GM12878 (cell line): ENCODE results near the gene CCDC110.

Source experiments
- BRCA1 ChIP-seq: IDR thresholded peaks from 2 replicates; pipeline ENCODE4 v1.6.1; 2011; ENCODE audit warnings: low read depth, low read length, improper control_type of control experiment
- CBX3 ChIP-seq: fragments of 200-600 bp; sonication (generic); IDR thresholded peaks from 2 replicates; pipeline ENCODE4 v1.6.1; 2016; ENCODE audit warnings: low read depth, borderline replicate concordance
- CEBPB ChIP-seq, 2 experiments: fragments of 150-350 bp in 1 of 2; IDR thresholded peaks; 2 replicates each; pipeline ENCODE4 v1.6.1; 2012 to 2014; ENCODE audit warnings: low read depth in 2 of 2, low read length in 2 of 2, borderline replicate concordance in 1 of 2, inconsistent platforms in 1 of 2
- ESRRA ChIP-seq: IDR thresholded peaks from 2 replicates; pipeline ENCODE4 v1.6.1; 2012; ENCODE audit warnings: mild to moderate bottlenecking, low read length, improper control_type of control experiment
- NR2C2 ChIP-seq: IDR thresholded peaks from 2 replicates; pipeline ENCODE4 v1.6.1; 2011; ENCODE audit warnings: borderline replicate concordance, low read depth; ENCODE audit not compliant: control insufficient read depth, insufficient read length
- POLR2AphosphoS5 ChIP-seq: IDR thresholded peaks from 2 replicates; pipeline ENCODE4 v1.6.1; 2011; ENCODE audit warnings: mild to moderate bottlenecking, low read length, inconsistent platforms
- STAT3 ChIP-seq: IDR thresholded peaks from 2 replicates; pipeline ENCODE4 v1.6.1; 2011; ENCODE audit warnings: low read depth, low read length, improper control_type of control experiment
- TCF7 ChIP-seq: IDR thresholded peaks from 2 replicates; pipeline ENCODE4 v1.6.1; 2014; ENCODE audit warnings: antibody characterized with exemption, borderline replicate concordance
- TF ChIP-seq, protein P1 (sequence below), 3 experiments: IDR thresholded peaks in 2 of 3; conservative IDR thresholded peaks in 1 of 3; 2 replicates each; pipeline ENCODE4 v1.5.1; 2011; ENCODE audit warnings: low read depth in 3 of 3, low read length in 3 of 3, mild to moderate bottlenecking in 3 of 3, control low read depth in 2 of 3, moderate library complexity in 2 of 3, inconsistent platforms in 1 of 3, mixed read lengths in 1 of 3; ENCODE audit not compliant: control insufficient read depth in 2 of 3, insufficient read depth in 1 of 3; ENCODE audit errors: extremely low read depth in 1 of 3
- TF ChIP-seq, protein P2 (sequence below): fragments of 450-650 bp; IDR thresholded peaks from 2 replicates; pipeline ENCODE4 v1.6.1; 2018; ENCODE audit warnings: borderline replicate concordance, mild to moderate bottlenecking; ENCODE audit not compliant: partially characterized antibody
- TF ChIP-seq, protein P3 (sequence below): IDR thresholded peaks from 2 replicates; pipeline ENCODE4 v1.6.1; 2012; ENCODE audit warnings: mild to moderate bottlenecking, low read depth, low read length

DNA sequence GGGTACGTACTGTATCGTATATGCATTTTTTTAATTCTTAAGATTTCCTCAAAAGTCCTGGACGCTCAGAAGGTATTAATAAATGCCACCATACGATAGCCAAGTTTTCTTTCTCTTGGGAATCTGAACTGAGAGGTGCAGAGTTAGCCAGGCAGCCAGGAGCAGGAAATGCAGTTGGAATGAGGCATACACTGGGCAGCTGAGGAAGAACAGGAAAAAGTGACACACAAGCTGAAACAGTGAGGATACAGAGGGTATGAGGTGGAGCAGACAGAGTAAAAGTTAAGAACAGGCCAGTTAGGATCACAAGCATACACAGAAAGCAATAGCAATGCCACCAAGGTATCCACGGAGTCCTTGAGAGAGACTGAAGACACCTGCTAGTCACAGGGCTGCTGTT, 59.1 kb downstream of the CCDC110 start:
- TF ChIP-seq ESRRA, result no peak
- TF ChIP-seq BRCA1, result no peak
- no peak for TF ChIP-seq CEBPB (IDR thresholded peaks at IDR 0.05; ENCODE audit: borderline replicate concordance in 1 of 2, low read depth in 2 of 2, low read length in 2 of 2)
- TF ChIP-seq, protein P1, sequence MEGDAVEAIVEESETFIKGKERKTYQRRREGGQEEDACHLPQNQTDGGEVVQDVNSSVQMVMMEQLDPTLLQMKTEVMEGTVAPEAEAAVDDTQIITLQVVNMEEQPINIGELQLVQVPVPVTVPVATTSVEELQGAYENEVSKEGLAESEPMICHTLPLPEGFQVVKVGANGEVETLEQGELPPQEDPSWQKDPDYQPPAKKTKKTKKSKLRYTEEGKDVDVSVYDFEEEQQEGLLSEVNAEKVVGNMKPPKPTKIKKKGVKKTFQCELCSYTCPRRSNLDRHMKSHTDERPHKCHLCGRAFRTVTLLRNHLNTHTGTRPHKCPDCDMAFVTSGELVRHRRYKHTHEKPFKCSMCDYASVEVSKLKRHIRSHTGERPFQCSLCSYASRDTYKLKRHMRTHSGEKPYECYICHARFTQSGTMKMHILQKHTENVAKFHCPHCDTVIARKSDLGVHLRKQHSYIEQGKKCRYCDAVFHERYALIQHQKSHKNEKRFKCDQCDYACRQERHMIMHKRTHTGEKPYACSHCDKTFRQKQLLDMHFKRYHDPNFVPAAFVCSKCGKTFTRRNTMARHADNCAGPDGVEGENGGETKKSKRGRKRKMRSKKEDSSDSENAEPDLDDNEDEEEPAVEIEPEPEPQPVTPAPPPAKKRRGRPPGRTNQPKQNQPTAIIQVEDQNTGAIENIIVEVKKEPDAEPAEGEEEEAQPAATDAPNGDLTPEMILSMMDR (IDR thresholded peaks at IDR 0.05 in 2 of 3, conservative IDR thresholded peaks at IDR 0.05 in 1 of 3; ENCODE audit: control insufficient read depth in 2 of 3, extremely low read depth in 1 of 3, insufficient read depth in 1 of 3, low read depth in 3 of 3, low read length in 3 of 3), result no peak
- TF ChIP-seq, protein P2, sequence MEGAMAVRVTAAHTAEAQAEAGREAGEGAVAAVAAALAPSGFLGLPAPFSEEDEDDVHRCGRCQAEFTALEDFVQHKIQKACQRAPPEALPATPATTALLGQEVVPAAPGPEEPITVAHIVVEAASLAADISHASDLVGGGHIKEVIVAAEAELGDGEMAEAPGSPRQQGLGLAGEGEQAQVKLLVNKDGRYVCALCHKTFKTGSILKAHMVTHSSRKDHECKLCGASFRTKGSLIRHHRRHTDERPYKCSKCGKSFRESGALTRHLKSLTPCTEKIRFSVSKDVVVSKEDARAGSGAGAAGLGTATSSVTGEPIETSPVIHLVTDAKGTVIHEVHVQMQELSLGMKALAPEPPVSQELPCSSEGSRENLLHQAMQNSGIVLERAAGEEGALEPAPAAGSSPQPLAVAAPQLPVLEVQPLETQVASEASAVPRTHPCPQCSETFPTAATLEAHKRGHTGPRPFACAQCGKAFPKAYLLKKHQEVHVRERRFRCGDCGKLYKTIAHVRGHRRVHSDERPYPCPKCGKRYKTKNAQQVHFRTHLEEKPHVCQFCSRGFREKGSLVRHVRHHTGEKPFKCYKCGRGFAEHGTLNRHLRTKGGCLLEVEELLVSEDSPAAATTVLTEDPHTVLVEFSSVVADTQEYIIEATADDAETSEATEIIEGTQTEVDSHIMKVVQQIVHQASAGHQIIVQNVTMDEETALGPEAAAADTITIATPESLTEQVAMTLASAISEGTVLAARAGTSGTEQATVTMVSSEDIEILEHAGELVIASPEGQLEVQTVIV, result no peak
- TF ChIP-seq STAT3, result no peak
- TF ChIP-seq TCF7, result no peak
- TF ChIP-seq CBX3, result no peak
- no peak for TF ChIP-seq NR2C2
- TF ChIP-seq, protein P3, sequence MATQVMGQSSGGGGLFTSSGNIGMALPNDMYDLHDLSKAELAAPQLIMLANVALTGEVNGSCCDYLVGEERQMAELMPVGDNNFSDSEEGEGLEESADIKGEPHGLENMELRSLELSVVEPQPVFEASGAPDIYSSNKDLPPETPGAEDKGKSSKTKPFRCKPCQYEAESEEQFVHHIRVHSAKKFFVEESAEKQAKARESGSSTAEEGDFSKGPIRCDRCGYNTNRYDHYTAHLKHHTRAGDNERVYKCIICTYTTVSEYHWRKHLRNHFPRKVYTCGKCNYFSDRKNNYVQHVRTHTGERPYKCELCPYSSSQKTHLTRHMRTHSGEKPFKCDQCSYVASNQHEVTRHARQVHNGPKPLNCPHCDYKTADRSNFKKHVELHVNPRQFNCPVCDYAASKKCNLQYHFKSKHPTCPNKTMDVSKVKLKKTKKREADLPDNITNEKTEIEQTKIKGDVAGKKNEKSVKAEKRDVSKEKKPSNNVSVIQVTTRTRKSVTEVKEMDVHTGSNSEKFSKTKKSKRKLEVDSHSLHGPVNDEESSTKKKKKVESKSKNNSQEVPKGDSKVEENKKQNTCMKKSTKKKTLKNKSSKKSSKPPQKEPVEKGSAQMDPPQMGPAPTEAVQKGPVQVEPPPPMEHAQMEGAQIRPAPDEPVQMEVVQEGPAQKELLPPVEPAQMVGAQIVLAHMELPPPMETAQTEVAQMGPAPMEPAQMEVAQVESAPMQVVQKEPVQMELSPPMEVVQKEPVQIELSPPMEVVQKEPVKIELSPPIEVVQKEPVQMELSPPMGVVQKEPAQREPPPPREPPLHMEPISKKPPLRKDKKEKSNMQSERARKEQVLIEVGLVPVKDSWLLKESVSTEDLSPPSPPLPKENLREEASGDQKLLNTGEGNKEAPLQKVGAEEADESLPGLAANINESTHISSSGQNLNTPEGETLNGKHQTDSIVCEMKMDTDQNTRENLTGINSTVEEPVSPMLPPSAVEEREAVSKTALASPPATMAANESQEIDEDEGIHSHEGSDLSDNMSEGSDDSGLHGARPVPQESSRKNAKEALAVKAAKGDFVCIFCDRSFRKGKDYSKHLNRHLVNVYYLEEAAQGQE, result no peak
- TF ChIP-seq POLR2AphosphoS5, result no peak
